ENCODE data around the gene LILRB1. TPM values are rescaled to one million over a fixed set of nuclear protein-coding genes. Genes with fewer than 3 reads are reported as not detected.
"Not testable (repeated sequence)": the region's sequence is repeated elsewhere in the genome, so short reads cannot be mapped to it uniquely, and the experiment has no call there.

Gene LILRB1
- polyA plus RNA-seq, 1 donor from 2014 or later = not detected

DNA sequence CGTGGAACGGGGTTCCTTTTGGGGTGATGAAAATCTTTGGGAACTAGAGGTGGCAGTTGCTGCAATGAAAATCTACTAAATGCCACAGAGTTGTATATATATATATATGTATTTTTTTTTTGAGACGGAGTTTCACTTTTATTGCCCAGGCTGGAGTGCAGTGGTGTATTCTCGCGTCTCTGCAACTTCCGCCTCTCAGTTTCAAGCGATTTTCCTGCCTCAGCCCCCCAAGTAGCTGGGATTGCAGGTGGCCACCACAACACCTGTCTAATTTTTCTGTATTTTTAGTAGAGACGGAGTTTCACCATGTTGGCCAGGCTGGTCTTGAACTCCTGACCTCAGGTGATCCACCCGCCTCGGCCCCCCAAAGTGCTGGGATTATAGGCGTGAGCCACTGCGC lies 51.3 kb downstream of the LILRB1 start:
- H3K9ac ChIP-seq (ENCODE audit: low read length); H3K36me3 ChIP-seq (ENCODE audit: insufficient read depth, low read length); H4K20me1 ChIP-seq (ENCODE audit: insufficient read depth); H3K4me3 ChIP-seq (ENCODE audit: low read length); H3K27ac ChIP-seq (ENCODE audit: low read length); H3K9me3 ChIP-seq (ENCODE audit: low read length); H3F3A ChIP-seq (ENCODE audit: insufficient read depth, low read length, poor library complexity, severe bottlenecking); H3K4me2 ChIP-seq (ENCODE audit: low read length); H3K9me2 ChIP-seq (ENCODE audit: insufficient read depth, low read length); H2AFZ ChIP-seq (ENCODE audit: low read depth, low read length); H3K27me3 ChIP-seq (ENCODE audit: insufficient read depth, low read depth, low read length); H3K79me2 ChIP-seq (replicated peaks; ENCODE audit: insufficient read depth, low read length): not testable (repeated sequence)

DNA sequence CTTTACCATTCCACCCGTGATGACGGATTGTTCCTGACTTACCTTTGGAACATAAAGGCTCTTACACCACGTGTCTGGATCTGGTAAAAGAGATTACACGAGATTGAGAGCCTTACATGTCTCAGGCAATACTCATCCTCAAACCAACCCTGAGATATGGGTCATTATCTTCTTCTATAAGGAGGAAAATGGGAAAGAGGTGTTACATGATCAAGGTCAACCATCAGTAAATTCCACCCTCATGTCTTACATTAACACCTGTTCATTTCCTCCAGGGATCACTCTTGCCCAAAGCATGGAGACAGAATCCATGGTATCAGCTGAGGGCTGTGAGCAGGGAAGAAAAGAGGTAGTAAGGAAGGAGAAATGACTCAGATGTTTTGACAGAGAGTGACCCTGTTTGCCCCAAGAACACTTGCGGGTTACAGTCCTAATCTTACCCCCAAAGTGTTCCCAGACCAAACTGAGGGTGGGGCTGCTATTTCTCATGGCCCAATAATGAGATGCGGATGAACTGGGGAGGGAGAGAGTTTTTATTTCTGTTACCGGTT lies 52.1 kb downstream of the LILRB1 start:
- no peak overlapping the region for H3K4me3 ChIP-seq (ENCODE audit: low read length)
- TF ChIP-seq SMC3 (conservative IDR thresholded peaks at IDR 0.05; ENCODE audit: poor library complexity) = no peak
- TF ChIP-seq TAF1 (IDR thresholded peaks at IDR 0.05; ENCODE audit: low read depth) = no peak
- no peak for TF ChIP-seq POLR2AphosphoS5 (IDR thresholded peaks at IDR 0.05)
- no peak for TF ChIP-seq EZH2 (IDR thresholded peaks at IDR 0.05; ENCODE audit: borderline replicate concordance, insufficient read depth, low read length, poor library complexity, severe bottlenecking)
- TF ChIP-seq MXI1 (conservative IDR thresholded peaks at IDR 0.05; ENCODE audit: poor library complexity, severe bottlenecking) = no peak
- TF ChIP-seq EP300 (conservative IDR thresholded peaks at IDR 0.05; ENCODE audit: poor library complexity, severe bottlenecking) = no peak
- TF ChIP-seq, protein P1, sequence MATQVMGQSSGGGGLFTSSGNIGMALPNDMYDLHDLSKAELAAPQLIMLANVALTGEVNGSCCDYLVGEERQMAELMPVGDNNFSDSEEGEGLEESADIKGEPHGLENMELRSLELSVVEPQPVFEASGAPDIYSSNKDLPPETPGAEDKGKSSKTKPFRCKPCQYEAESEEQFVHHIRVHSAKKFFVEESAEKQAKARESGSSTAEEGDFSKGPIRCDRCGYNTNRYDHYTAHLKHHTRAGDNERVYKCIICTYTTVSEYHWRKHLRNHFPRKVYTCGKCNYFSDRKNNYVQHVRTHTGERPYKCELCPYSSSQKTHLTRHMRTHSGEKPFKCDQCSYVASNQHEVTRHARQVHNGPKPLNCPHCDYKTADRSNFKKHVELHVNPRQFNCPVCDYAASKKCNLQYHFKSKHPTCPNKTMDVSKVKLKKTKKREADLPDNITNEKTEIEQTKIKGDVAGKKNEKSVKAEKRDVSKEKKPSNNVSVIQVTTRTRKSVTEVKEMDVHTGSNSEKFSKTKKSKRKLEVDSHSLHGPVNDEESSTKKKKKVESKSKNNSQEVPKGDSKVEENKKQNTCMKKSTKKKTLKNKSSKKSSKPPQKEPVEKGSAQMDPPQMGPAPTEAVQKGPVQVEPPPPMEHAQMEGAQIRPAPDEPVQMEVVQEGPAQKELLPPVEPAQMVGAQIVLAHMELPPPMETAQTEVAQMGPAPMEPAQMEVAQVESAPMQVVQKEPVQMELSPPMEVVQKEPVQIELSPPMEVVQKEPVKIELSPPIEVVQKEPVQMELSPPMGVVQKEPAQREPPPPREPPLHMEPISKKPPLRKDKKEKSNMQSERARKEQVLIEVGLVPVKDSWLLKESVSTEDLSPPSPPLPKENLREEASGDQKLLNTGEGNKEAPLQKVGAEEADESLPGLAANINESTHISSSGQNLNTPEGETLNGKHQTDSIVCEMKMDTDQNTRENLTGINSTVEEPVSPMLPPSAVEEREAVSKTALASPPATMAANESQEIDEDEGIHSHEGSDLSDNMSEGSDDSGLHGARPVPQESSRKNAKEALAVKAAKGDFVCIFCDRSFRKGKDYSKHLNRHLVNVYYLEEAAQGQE (IDR thresholded peaks at IDR 0.05; ENCODE audit: borderline replicate concordance) = no peak
- TF ChIP-seq, protein P2, sequence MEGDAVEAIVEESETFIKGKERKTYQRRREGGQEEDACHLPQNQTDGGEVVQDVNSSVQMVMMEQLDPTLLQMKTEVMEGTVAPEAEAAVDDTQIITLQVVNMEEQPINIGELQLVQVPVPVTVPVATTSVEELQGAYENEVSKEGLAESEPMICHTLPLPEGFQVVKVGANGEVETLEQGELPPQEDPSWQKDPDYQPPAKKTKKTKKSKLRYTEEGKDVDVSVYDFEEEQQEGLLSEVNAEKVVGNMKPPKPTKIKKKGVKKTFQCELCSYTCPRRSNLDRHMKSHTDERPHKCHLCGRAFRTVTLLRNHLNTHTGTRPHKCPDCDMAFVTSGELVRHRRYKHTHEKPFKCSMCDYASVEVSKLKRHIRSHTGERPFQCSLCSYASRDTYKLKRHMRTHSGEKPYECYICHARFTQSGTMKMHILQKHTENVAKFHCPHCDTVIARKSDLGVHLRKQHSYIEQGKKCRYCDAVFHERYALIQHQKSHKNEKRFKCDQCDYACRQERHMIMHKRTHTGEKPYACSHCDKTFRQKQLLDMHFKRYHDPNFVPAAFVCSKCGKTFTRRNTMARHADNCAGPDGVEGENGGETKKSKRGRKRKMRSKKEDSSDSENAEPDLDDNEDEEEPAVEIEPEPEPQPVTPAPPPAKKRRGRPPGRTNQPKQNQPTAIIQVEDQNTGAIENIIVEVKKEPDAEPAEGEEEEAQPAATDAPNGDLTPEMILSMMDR (IDR thresholded peaks at IDR 0.05; ENCODE audit: poor library complexity, severe bottlenecking) = no peak
- TF ChIP-seq RAD21 (conservative IDR thresholded peaks at IDR 0.05) = no peak
- no peaks in the 10 kb centered on the region for H3K36me3 ChIP-seq (ENCODE audit: insufficient read depth, low read length)
- H3K9ac ChIP-seq (ENCODE audit: low read length) = no peak overlapping the region
- no peak overlapping the region for H3K4me2 ChIP-seq (ENCODE audit: low read length)
- no peaks in the 10 kb centered on the region for H4K20me1 ChIP-seq (ENCODE audit: insufficient read depth)
- no peaks in the 10 kb centered on the region for H3K79me2 ChIP-seq (replicated peaks; ENCODE audit: insufficient read depth, low read length)
- no peaks in the 10 kb centered on the region for H3K9me2 ChIP-seq (ENCODE audit: insufficient read depth, low read length)
- no peak overlapping the region for H3K27ac ChIP-seq (ENCODE audit: low read length)
- no peaks in the 10 kb centered on the region for H3F3A ChIP-seq (ENCODE audit: insufficient read depth, low read length, poor library complexity, severe bottlenecking)
- H3K9me3 ChIP-seq (ENCODE audit: low read length) = no peaks in the 10 kb centered on the region
- no peaks in the 10 kb centered on the region for H3K27me3 ChIP-seq (ENCODE audit: insufficient read depth, low read depth, low read length)
- no peak overlapping the region for H2AFZ ChIP-seq (ENCODE audit: low read depth, low read length)

DNA sequence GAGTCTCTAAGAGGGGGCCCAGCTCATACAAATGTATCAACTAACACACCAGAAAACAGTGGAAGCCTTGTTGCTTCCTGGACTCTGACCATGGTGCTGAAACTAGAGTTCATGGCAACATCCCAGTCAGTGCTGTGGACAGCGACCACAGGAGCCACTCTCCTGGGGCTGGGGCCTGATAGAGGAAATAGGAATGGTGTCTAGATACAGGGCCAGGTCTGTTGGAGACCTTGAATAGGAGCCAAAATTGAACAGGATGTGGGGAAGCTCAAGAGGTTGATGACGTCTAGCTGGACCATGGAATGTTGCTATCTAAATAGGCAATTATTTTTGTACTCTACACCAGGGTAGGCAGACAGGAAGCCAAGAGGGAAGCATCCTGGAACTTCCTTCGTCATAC lies 54.2 kb downstream of the LILRB1 start:
- Histone ChIP-seq H2AFZ (ENCODE audit: low read depth, low read length) (no peak overlapping the region), H3K9ac (ENCODE audit: low read length) (no peak overlapping the region), H3F3A (ENCODE audit: insufficient read depth, low read length, poor library complexity, severe bottlenecking) (no peaks in the 10 kb centered on the region), H3K9me3 (ENCODE audit: low read length) (no peaks in the 10 kb centered on the region), H3K27ac (ENCODE audit: low read length) (no peak overlapping the region), H3K4me2 (ENCODE audit: low read length) (no peak overlapping the region), H3K36me3 (ENCODE audit: insufficient read depth, low read length) (no peaks in the 10 kb centered on the region), H4K20me1 (ENCODE audit: insufficient read depth) (no peaks in the 10 kb centered on the region), H3K4me3 (ENCODE audit: low read length) (no peak overlapping the region), H3K79me2 (replicated peaks; ENCODE audit: insufficient read depth, low read length) (no peaks in the 10 kb centered on the region), H3K9me2 (ENCODE audit: insufficient read depth, low read length) (no peaks in the 10 kb centered on the region), H3K27me3 (ENCODE audit: insufficient read depth, low read depth, low read length) (no peaks in the 10 kb centered on the region)
- no peak for TF ChIP-seq RAD21 (conservative IDR thresholded peaks at IDR 0.05)
- TF ChIP-seq, protein P2 (IDR thresholded peaks at IDR 0.05; ENCODE audit: poor library complexity, severe bottlenecking) = no peak
- no peak for TF ChIP-seq POLR2AphosphoS5 (IDR thresholded peaks at IDR 0.05)
- TF ChIP-seq TAF1 (IDR thresholded peaks at IDR 0.05; ENCODE audit: low read depth) = no peak
- no peak for TF ChIP-seq EP300 (conservative IDR thresholded peaks at IDR 0.05; ENCODE audit: poor library complexity, severe bottlenecking)
- TF ChIP-seq, protein P1 (IDR thresholded peaks at IDR 0.05; ENCODE audit: borderline replicate concordance) = no peak
- no peak for TF ChIP-seq SMC3 (conservative IDR thresholded peaks at IDR 0.05; ENCODE audit: poor library complexity)
- TF ChIP-seq MXI1 (conservative IDR thresholded peaks at IDR 0.05; ENCODE audit: poor library complexity, severe bottlenecking) = no peak
- no peak for TF ChIP-seq EZH2 (IDR thresholded peaks at IDR 0.05; ENCODE audit: borderline replicate concordance, insufficient read depth, low read length, poor library complexity, severe bottlenecking)

All from neural cell (in vitro differentiated cells).